ENCODE measurements around the gene SCN8A. TPM values are rescaled to one million over a fixed set of nuclear protein-coding genes. Genes with fewer than 3 reads are reported as not detected.

SCN8A gene
- total RNA-seq, 1 experiment from 2014 or later = 5.4 TPM

GRCh38 chr12:51746416-51746815 is 155.4 kb downstream of the SCN8A start:
- no peak for DNase-seq (ENCODE audit: low spot score)
- TF ChIP-seq CTCF (conservative IDR thresholded peaks at IDR 0.05; ENCODE audit: low read depth, low read length) = no peak
- TF ChIP-seq EZH2 (IDR thresholded peaks at IDR 0.05; ENCODE audit: borderline replicate concordance, low read depth, low read length, poor library complexity, severe bottlenecking) = no peak
- intact Hi-C loops (cut with micrococcal nuclease; ENCODE audit: unreplicated experiment) = no loop called here
- Histone ChIP-seq H3K27ac (ENCODE audit: low read depth, low read length, poor library complexity, severe bottlenecking) (no peak overlapping the region), H3K9me3 (ENCODE audit: low read depth, low read length, poor library complexity, severe bottlenecking) (no peaks in the 10 kb centered on the region), H3K4me1 (ENCODE audit: insufficient read depth, low read length, poor library complexity, severe bottlenecking) (no peaks in the 10 kb centered on the region), H3K36me3 (ENCODE audit: insufficient read depth, low read length, poor library complexity, severe bottlenecking) (no peaks in the 10 kb centered on the region), H3K27me3 (replicated peaks; ENCODE audit: insufficient read depth, low read depth, low read length, poor library complexity) (no peaks in the 10 kb centered on the region), H3K4me3 (ENCODE audit: low read depth, low read length, poor library complexity, severe bottlenecking) (no peak overlapping the region)
- CTCF ChIA-PET = no interaction called here
- BruUV-seq (replicated peaks) = no TSS peak
- POLR2A ChIA-PET (ENCODE audit: low non-redundant PET) = interaction anchor here (0.9 kb wide), 1 partner anchor 103 kb away, joined by 8 read pairs; no protein-coding TSS in a partner anchor

GRCh38 chr12:51748235-51748634 is 157.2 kb downstream of the SCN8A start:
- intact Hi-C loops (cut with micrococcal nuclease; ENCODE audit: unreplicated experiment) = no loop called here
- Histone ChIP-seq H3K27me3 (replicated peaks; ENCODE audit: insufficient read depth, low read depth, low read length, poor library complexity) (no peaks in the 10 kb centered on the region), H3K4me3 (ENCODE audit: low read depth, low read length, poor library complexity, severe bottlenecking) (no peak overlapping the region), H3K27ac (ENCODE audit: low read depth, low read length, poor library complexity, severe bottlenecking) (no peak overlapping the region), H3K9me3 (ENCODE audit: low read depth, low read length, poor library complexity, severe bottlenecking) (no peaks in the 10 kb centered on the region), H3K4me1 (ENCODE audit: insufficient read depth, low read length, poor library complexity, severe bottlenecking) (no peaks in the 10 kb centered on the region), H3K36me3 (ENCODE audit: insufficient read depth, low read length, poor library complexity, severe bottlenecking) (no peaks in the 10 kb centered on the region)
- TF ChIP-seq CTCF (conservative IDR thresholded peaks at IDR 0.05; ENCODE audit: low read depth, low read length) = no peak
- ChIA-PET CTCF (no interaction called here), POLR2A (ENCODE audit: low non-redundant PET) (no interaction called here)
- no TSS peak for BruUV-seq (replicated peaks)
- DNase-seq (ENCODE audit: low spot score) = no peak

GRCh38 chr12:51749206-51749985 is 158.4 kb downstream of the SCN8A start:
- CTCF ChIA-PET = no interaction called here
- intact Hi-C loops (cut with micrococcal nuclease; ENCODE audit: unreplicated experiment) = no loop called here
- no peaks in the 10 kb centered on the region for H3K27me3 ChIP-seq (replicated peaks; ENCODE audit: insufficient read depth, low read depth, low read length, poor library complexity)
- H3K36me3 ChIP-seq (ENCODE audit: insufficient read depth, low read length, poor library complexity, severe bottlenecking) = no peaks in the 10 kb centered on the region
- no peak for DNase-seq (ENCODE audit: low spot score)
- POLR2A ChIA-PET (ENCODE audit: low non-redundant PET) = no interaction called here
- H3K27ac ChIP-seq (ENCODE audit: low read depth, low read length, poor library complexity, severe bottlenecking) = no peak overlapping the region
- peaks cover 4% of the 10 kb centered on the region for H3K4me1 ChIP-seq (ENCODE audit: insufficient read depth, low read length, poor library complexity, severe bottlenecking)
- no peak for TF ChIP-seq EZH2 (IDR thresholded peaks at IDR 0.05; ENCODE audit: borderline replicate concordance, low read depth, low read length, poor library complexity, severe bottlenecking)
- TF ChIP-seq CTCF (conservative IDR thresholded peaks at IDR 0.05; ENCODE audit: low read depth, low read length) = no peak
- H3K4me3 ChIP-seq (ENCODE audit: low read depth, low read length, poor library complexity, severe bottlenecking) = no peak overlapping the region
- no TSS peak for BruUV-seq (replicated peaks)
- H3K9me3 ChIP-seq (ENCODE audit: low read depth, low read length, poor library complexity, severe bottlenecking) = no peaks in the 10 kb centered on the region

Measured in A673 (cell line).